ENCODE data around the gene NPM3. TPM values are rescaled to one million over a fixed set of nuclear protein-coding genes. Genes with fewer than 3 reads are reported as not detected.

NPM3 gene
- polyA plus RNA-seq, 1 experiment: 31.5 TPM

DNA sequence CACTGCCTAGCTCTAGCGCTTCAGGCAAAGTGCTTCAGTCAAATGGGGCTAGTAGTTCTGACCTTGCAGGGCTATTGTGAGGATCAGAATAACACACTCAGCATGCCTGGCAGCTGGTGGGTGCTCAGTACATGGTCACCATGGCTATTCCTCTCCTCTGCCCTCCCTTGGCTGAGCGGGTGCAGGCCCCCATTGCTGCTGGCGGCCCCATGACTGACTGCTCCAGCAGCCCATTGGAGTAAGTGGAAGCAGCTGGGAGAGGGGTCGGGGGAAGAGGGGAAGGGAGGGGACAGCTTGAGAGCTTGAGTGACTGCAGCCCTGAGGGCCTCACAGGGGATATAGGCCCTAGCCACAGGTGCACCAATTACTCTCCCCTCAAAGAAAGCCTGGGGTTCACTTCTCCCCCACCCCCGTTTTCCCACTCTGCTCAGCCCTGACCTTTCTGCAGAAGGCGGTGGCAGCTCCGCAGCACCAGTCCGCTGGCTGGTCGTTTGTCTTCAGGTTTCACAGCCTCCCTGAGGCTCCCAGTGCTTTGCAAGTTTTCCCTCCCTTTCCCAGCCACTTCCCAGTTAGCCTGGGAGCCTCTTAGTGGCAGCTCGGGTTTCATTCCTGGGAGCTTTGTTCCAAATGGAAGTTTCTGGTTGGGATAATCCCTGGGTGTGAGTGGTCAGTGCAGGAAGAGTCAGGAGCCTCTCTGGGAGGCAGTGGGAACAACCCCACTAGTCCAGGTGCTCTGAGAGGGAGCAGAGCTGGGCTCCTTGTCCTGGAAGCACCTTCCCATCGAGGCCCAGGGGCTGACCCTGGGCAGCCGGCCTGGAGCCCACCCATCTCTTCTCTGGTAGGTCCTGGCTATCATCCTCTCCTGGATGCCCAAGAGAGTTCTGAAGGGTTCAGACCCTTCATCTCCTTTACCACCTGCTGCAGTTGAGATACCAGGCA, 23.7 kb downstream of the NPM3 start:
- TF ChIP-seq, protein P1, sequence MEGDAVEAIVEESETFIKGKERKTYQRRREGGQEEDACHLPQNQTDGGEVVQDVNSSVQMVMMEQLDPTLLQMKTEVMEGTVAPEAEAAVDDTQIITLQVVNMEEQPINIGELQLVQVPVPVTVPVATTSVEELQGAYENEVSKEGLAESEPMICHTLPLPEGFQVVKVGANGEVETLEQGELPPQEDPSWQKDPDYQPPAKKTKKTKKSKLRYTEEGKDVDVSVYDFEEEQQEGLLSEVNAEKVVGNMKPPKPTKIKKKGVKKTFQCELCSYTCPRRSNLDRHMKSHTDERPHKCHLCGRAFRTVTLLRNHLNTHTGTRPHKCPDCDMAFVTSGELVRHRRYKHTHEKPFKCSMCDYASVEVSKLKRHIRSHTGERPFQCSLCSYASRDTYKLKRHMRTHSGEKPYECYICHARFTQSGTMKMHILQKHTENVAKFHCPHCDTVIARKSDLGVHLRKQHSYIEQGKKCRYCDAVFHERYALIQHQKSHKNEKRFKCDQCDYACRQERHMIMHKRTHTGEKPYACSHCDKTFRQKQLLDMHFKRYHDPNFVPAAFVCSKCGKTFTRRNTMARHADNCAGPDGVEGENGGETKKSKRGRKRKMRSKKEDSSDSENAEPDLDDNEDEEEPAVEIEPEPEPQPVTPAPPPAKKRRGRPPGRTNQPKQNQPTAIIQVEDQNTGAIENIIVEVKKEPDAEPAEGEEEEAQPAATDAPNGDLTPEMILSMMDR (IDR thresholded peaks at IDR 0.05; ENCODE audit: low read depth, low read length): no peak
- Histone ChIP-seq H3K9me3 (ENCODE audit: control insufficient read depth, insufficient read depth, low read length) (no peaks in the 10 kb centered on the region), H3K27me3 (ENCODE audit: control insufficient read depth, insufficient read depth, low read length) (peaks cover 68% of the 10 kb centered on the region), H3K27ac (ENCODE audit: low read depth, low read length) (no peak overlapping the region), H3K4me3 (ENCODE audit: low read depth, low read length) (no peak overlapping the region)
- ChIA-PET CTCF (interaction anchor here (1.3 kb wide), 1 partner anchor 22 kb away, joined by 5 read pairs; no protein-coding TSS in a partner anchor), POLR2A (no interaction called here)
- no peak for DNase-seq (ENCODE audit: low read depth, low spot score)

DNA sequence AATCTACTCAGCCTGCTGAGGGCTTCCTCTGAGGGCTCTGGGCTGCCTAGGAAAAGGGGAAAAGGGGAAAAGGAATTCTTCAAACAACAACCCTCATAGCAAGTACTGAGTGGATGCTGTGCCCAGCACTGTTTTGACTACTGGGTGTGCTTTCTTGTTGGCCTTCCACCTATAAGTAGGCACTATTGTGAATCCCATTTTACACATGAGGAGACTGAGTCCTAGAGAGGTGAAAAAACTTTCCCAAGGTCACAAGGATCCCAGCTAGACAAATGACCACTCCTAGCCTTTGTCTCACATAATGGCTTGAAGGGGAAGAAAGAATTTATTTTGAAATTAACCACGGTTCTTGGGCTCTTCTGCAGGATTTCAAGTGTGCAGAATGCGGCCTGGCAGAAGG, 24.4 kb downstream of the NPM3 start:
- Histone ChIP-seq H3K4me3 (ENCODE audit: low read depth, low read length) (no peak overlapping the region), H3K9me3 (ENCODE audit: control insufficient read depth, insufficient read depth, low read length) (no peaks in the 10 kb centered on the region), H3K27ac (ENCODE audit: low read depth, low read length) (no peak overlapping the region), H3K27me3 (ENCODE audit: control insufficient read depth, insufficient read depth, low read length) (peaks cover 67% of the 10 kb centered on the region)
- TF ChIP-seq, protein P1 (IDR thresholded peaks at IDR 0.05; ENCODE audit: low read depth, low read length): no peak
- no peak for DNase-seq (ENCODE audit: low read depth, low spot score)
- POLR2A ChIA-PET: no interaction called here
- CTCF ChIA-PET: no interaction called here

DNA sequence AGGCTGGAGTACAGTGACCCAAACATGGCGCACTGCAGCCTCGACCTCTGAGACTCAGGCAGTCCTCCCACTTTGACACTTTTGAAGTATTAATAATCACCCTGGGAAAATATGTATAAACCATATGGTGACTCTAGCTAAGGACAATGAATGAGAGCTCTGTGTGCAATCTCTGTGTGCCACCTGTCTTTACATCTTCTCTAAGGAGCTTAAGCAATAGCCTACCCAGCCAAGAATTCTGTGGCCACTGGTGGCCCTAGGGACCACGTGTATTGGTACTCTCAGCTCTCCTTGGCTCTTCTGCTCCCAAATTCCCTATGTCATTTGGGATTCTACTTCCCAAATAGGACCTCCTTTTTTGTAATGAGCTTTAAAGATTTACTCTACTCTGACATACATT, 31.0 kb downstream of the NPM3 start:
- Histone ChIP-seq H3K4me3 (ENCODE audit: low read depth, low read length) (no peak overlapping the region), H3K27ac (ENCODE audit: low read depth, low read length) (no peak overlapping the region), H3K9me3 (ENCODE audit: control insufficient read depth, insufficient read depth, low read length) (no peaks in the 10 kb centered on the region), H3K27me3 (ENCODE audit: control insufficient read depth, insufficient read depth, low read length) (peaks cover 13% of the 10 kb centered on the region)
- ChIA-PET CTCF (interaction anchor here (1.1 to 1.5 kb wide), 2 partner anchors 148 to 538 kb away, joined by 3 read pairs; no protein-coding TSS in a partner anchor), POLR2A (no interaction called here)
- DNase-seq (ENCODE audit: low read depth, low spot score): no peak
- TF ChIP-seq, protein P1 (IDR thresholded peaks at IDR 0.05; ENCODE audit: low read depth, low read length): no peak

DNA sequence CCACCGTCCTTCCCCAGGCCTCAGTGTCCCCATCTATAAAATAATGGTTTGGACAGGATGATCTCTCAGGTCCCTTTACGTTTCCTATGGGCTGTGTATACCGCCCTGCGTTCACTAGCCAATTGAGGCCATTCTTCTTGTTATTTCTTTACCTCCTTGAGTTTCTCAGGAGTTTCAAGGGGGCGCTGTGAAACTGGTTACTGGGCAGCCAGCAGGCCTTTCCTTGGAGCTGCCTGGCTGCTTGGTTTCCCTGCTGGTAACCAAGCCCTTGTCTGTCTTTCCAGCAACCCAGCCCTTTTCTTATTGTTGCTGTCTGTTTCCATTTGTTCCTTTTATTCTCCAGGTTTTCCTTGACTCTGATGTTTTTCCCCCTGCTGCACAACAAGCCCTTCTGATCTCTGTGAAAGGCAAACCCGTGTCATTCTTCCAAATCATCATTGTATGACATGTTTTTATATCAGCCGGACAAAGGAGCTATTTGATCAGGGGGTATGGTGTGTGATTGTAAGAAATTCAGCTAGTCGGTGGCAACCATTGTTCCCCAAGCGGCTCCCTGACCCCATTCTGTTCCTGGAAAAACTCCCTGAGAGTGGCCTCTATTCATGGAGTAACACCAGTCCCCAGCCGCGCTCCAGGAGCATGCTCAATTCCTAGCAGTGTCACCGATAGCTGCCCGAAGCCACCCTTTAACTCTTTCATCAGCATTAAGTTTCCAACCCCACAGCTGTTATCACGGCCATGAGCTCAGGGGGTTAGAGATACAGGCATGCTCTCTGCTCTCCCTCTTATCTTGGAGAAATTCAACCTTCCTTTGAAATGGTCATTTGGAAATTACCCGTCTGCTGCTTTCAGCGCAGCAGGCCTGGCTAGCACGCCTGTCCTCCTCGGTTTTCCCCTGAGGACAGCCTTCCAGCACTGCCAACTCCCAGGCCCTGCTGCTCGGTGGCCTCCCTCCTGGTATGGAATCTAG, 33.9 kb downstream of the NPM3 start:
- no peak for DNase-seq (ENCODE audit: low read depth, low spot score)
- Histone ChIP-seq H3K27me3 (ENCODE audit: control insufficient read depth, insufficient read depth, low read length) (peaks cover 4% of the 10 kb centered on the region), H3K9me3 (ENCODE audit: control insufficient read depth, insufficient read depth, low read length) (no peaks in the 10 kb centered on the region), H3K27ac (ENCODE audit: low read depth, low read length) (no peak overlapping the region), H3K4me3 (ENCODE audit: low read depth, low read length) (no peak overlapping the region)
- TF ChIP-seq, protein P1 (IDR thresholded peaks at IDR 0.05; ENCODE audit: low read depth, low read length): no peak
- CTCF ChIA-PET: no interaction called here
- POLR2A ChIA-PET: no interaction called here
